Upper lobe of right lung (tissue), 1 donor: ENCODE measurements around the gene CDH4. TPM values are rescaled to one million over a fixed set of nuclear protein-coding genes. Genes with fewer than 3 reads are reported as not detected.

Experiments used
- ATAC-seq: fragments of 200-7000 bp; cut with Tn5 transposase; one replicate; pipeline ENCODE4 v1.9.1; 2020; ENCODE audit warnings: mild to moderate bottlenecking, moderate library complexity
- DNase-seq: peaks from one replicate; pipeline ENCODE4 v3.0.0-alpha.2; 2020
- H3K27ac ChIP-seq: fragments of 200-600 bp; one replicate; pipeline ENCODE4 v1.8.0; 2022
- H3K27me3 ChIP-seq: fragments of 200-600 bp; one replicate; pipeline ENCODE4 v1.8.0; 2022; ENCODE audit warnings: mild to moderate bottlenecking
- H3K36me3 ChIP-seq: fragments of 200-600 bp; one replicate; pipeline ENCODE4 v1.8.0; 2022
- H3K4me1 ChIP-seq: fragments of 200-600 bp; one replicate; pipeline ENCODE4 v1.8.0; 2022
- H3K4me3 ChIP-seq: fragments of 200-600 bp; one replicate; pipeline ENCODE4 v1.8.0; 2022; ENCODE audit warnings: mild to moderate bottlenecking
- H3K9me3 ChIP-seq: fragments of 200-600 bp; one replicate; pipeline ENCODE4 v1.8.0; 2022
- CTCF ChIP-seq: fragments of 200-600 bp; IDR thresholded peaks from one replicate; pipeline ENCODE4 v1.8.0; 2022; ENCODE audit warnings: antibody characterized with exemption
- intact Hi-C: fragments of 100-400 bp; cut with DNase I; formaldehyde crosslinking; loops from one replicate; pipeline ENCODE4 v1.11.0; 2022
- total RNA-seq: library from RNA; stranded (reverse); fragmentation: NEBNext Ultra II Directional; extraction: Animal tissue kit (Norgen Biotek cat#: 25700); gene quantifications from one replicate; pipeline ENCODE4 v1.2.1, GENCODE V29; 2021
- donor health status: DM: no; HTN: yes; CAD: no; lungs with severe emphysema.

The CDH4 gene
- total RNA-seq, 1 donor from 2014 or later: 0.23 TPM

- Histone ChIP-seq H3K4me1 (no peaks in the 10 kb centered on the region), H3K27ac (no peak overlapping the region), H3K36me3 (no peaks in the 10 kb centered on the region), H3K27me3 (no peaks in the 10 kb centered on the region), H3K9me3 (no peaks in the 10 kb centered on the region), H3K4me3 (no peak overlapping the region)
- TF ChIP-seq CTCF: no peak
- no peak for DNase-seq
- no peak for ATAC-seq
- intact Hi-C loops: no loop called here
These were observed 302.6 kb downstream of the CDH4 start for GRCh38 chr20:61554617-61555016.

DNA sequence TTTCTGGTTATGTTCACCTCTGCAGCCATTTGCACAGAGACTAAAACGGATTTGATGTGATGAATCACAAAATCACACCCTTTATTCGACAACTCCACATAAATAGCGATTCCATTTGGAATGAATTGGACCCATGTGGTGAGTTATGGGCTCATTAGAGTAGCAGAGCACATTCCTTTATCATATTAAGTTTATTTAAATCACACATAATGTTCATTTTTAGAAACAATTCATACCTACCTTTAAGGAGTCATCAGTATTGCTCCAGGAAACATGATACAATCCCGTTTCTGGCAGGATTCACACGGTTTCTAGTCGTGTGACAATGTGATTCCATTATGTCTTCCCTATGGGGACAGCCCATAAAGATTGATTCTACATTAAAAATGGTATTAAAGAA is 303.5 kb downstream of the CDH4 start:
- H3K27ac ChIP-seq: no peak overlapping the region
- intact Hi-C loops: no loop called here
- H3K36me3 ChIP-seq: no peaks in the 10 kb centered on the region
- H3K9me3 ChIP-seq: no peaks in the 10 kb centered on the region
- DNase-seq (no peak), ATAC-seq (no peak)
- H3K4me1 ChIP-seq: no peaks in the 10 kb centered on the region
- no peak for TF ChIP-seq CTCF
- H3K27me3 ChIP-seq: no peaks in the 10 kb centered on the region
- H3K4me3 ChIP-seq: no peak overlapping the region

GRCh38 chr20:61556111-61556510 is 304.1 kb downstream of the CDH4 start:
- intact Hi-C loops: no loop called here
- Histone ChIP-seq H3K27ac (no peak overlapping the region), H3K9me3 (no peaks in the 10 kb centered on the region), H3K36me3 (no peaks in the 10 kb centered on the region), H3K27me3 (no peaks in the 10 kb centered on the region), H3K4me1 (no peaks in the 10 kb centered on the region), H3K4me3 (no peak overlapping the region)
- TF ChIP-seq CTCF: no peak
- ATAC-seq (no peak), DNase-seq (no peak)

- no peaks in the 10 kb centered on the region for H3K9me3 ChIP-seq
- no peak for ATAC-seq
These were observed 304.6 kb downstream of the CDH4 start for GRCh38 chr20:61556673-61557072.

DNA sequence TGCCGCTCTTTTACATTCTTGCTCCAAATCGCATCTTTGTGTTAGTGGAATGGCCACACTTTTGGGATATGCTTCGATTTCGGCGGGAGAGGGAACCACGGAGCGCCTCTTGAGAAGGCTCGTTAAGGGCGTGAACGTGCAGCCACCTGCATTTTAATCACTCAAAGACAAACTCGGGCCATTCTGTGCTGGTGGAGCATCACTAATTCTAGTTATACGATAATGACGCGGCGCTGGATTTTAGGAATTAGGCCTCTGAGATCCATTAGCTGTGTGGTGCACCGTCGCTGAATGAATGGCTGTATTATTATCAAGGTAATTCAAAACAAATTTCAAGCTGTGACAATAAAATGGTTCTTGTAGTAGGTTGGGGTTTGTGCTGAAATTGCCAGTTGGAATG is 305.6 kb downstream of the CDH4 start:
- H3K9me3 ChIP-seq: no peaks in the 10 kb centered on the region
- TF ChIP-seq CTCF: no peak

More at GRCh38 chr20:61556673-61557072, 304.6 kb downstream of the CDH4 start:
- no peak for TF ChIP-seq CTCF
- Histone ChIP-seq H3K36me3 (no peaks in the 10 kb centered on the region), H3K27ac (no peak overlapping the region), H3K4me1 (no peaks in the 10 kb centered on the region), H3K27me3 (no peaks in the 10 kb centered on the region), H3K4me3 (no peak overlapping the region)
- intact Hi-C loops: no loop called here
- DNase-seq: no peak

GRCh38 chr20:61558726-61559125 is 306.7 kb downstream of the CDH4 start:
- TF ChIP-seq CTCF: no peak
- Histone ChIP-seq H3K4me1 (no peaks in the 10 kb centered on the region), H3K36me3 (no peaks in the 10 kb centered on the region), H3K27ac (no peak overlapping the region), H3K9me3 (no peaks in the 10 kb centered on the region), H3K27me3 (no peaks in the 10 kb centered on the region), H3K4me3 (no peak overlapping the region)
- no peak for DNase-seq
- ATAC-seq: no peak
- intact Hi-C loops: no loop called here

More for the DNA sequence above, 305.6 kb downstream of the CDH4 start:
- no peaks in the 10 kb centered on the region for H3K4me1 ChIP-seq
- H3K36me3 ChIP-seq: no peaks in the 10 kb centered on the region
- DNase-seq: no peak
- H3K4me3 ChIP-seq: no peak overlapping the region
- intact Hi-C loops: no loop called here
- no peak overlapping the region for H3K27ac ChIP-seq
- no peaks in the 10 kb centered on the region for H3K27me3 ChIP-seq
- ATAC-seq: no peak
